Mesenchymal stem cell (in vitro differentiated cells and primary cell): ENCODE measurements around the gene EFR3B.

ENCODE experiments used
- DNase-seq: peaks from one replicate; pipeline ENCODE4 v3.0.0-alpha.2; 2013
- H2AFZ ChIP-seq: one replicate; pipeline ENCODE4 v1.6.1; 2013; ENCODE audit warnings: low read depth, mild to moderate bottlenecking, control low read depth, inconsistent platforms, low read length, moderate library complexity
- H2AK5ac ChIP-seq: 2 replicates; pipeline ENCODE4 v1.6.1; 2013; ENCODE audit warnings: low read length, moderate library complexity, mild to moderate bottlenecking, inconsistent platforms; ENCODE audit not compliant: severe bottlenecking
- H2BK120ac ChIP-seq: one replicate; pipeline ENCODE4 v1.6.1; 2013; ENCODE audit warnings: low read depth, mild to moderate bottlenecking, inconsistent platforms, low read length, moderate library complexity
- H2BK12ac ChIP-seq, 2 experiments: one replicate each; pipeline ENCODE4 v1.6.1; 2013; ENCODE audit warnings: inconsistent platforms in 2 of 2, low read length in 2 of 2, mild to moderate bottlenecking in 2 of 2, moderate library complexity in 2 of 2, control low read depth in 1 of 2
- H2BK15ac ChIP-seq: one replicate; pipeline ENCODE4 v1.6.1; 2013; ENCODE audit warnings: mild to moderate bottlenecking, low read depth, inconsistent platforms; ENCODE audit not compliant: poor library complexity, severe bottlenecking
- H2BK5ac ChIP-seq: 2 replicates; pipeline ENCODE4 v1.6.1; 2013; ENCODE audit warnings: low read depth, mild to moderate bottlenecking, low read length, control low read depth, inconsistent platforms; ENCODE audit not compliant: poor library complexity, severe bottlenecking
- H3K14ac ChIP-seq, 2 experiments: one replicate each; pipeline ENCODE4 v1.6.1; 2013; ENCODE audit warnings: inconsistent platforms in 2 of 2, low read length in 2 of 2, control low read depth in 1 of 2, mild to moderate bottlenecking in 1 of 2, moderate library complexity in 1 of 2
- H3K18ac ChIP-seq, 2 experiments: one replicate each; pipeline ENCODE4 v1.6.1; 2013; ENCODE audit warnings: inconsistent platforms in 2 of 2, low read length in 2 of 2, control low read depth in 1 of 2, low read depth in 1 of 2, mild to moderate bottlenecking in 1 of 2
- H3K23ac ChIP-seq, 2 experiments: one replicate each; pipeline ENCODE4 v1.6.1; 2013; ENCODE audit warnings: inconsistent platforms in 2 of 2, low read length in 2 of 2, mild to moderate bottlenecking in 2 of 2, moderate library complexity in 2 of 2, control low read depth in 1 of 2
- H3K27ac ChIP-seq: 2 replicates; pipeline ENCODE4 v1.5.1; 2013; ENCODE audit warnings: mild to moderate bottlenecking, moderate library complexity, low read length, control low read depth, inconsistent platforms; ENCODE audit not compliant: poor library complexity, severe bottlenecking
- H3K27me3 ChIP-seq, 2 experiments: 2 replicates each; pipeline versions ENCODE4 v1.6.1 to v1.7.0; 2013; ENCODE audit warnings: low read length in 2 of 2, mild to moderate bottlenecking in 2 of 2, moderate library complexity in 2 of 2, control low read depth in 1 of 2, inconsistent platforms in 1 of 2; ENCODE audit not compliant: control insufficient read depth in 1 of 2, insufficient read depth in 1 of 2
- H3K36me3 ChIP-seq, 2 experiments: 2 replicates each; pipeline versions ENCODE4 v1.6.1 to v1.7.0; 2013; ENCODE audit warnings: low read length in 2 of 2, control low read depth in 1 of 2, inconsistent platforms in 1 of 2, low read depth in 1 of 2, mild to moderate bottlenecking in 1 of 2; ENCODE audit not compliant: insufficient read depth in 2 of 2, control insufficient read depth in 1 of 2
- H3K4ac ChIP-seq, 2 experiments: one replicate each; pipeline ENCODE4 v1.6.1; 2013; ENCODE audit warnings: inconsistent platforms in 2 of 2, low read length in 2 of 2, mild to moderate bottlenecking in 2 of 2, moderate library complexity in 2 of 2, control low read depth in 1 of 2, low read depth in 1 of 2
- H3K4me1 ChIP-seq: 2 replicates; pipeline ENCODE4 v1.6.1; 2013; ENCODE audit warnings: low read depth, low read length, control low read depth; ENCODE audit not compliant: control insufficient read depth, insufficient read depth
- H3K4me2 ChIP-seq: 2 replicates; pipeline ENCODE4 v1.6.1; 2013; ENCODE audit warnings: low read length, mild to moderate bottlenecking, inconsistent platforms; ENCODE audit not compliant: poor library complexity, severe bottlenecking
- H3K4me3 ChIP-seq, 2 experiments: 2 replicates each; pipeline versions ENCODE4 v1.5.1 to v1.7.0; 2013; ENCODE audit warnings: low read length in 2 of 2, mild to moderate bottlenecking in 2 of 2, control low read depth in 1 of 2, low read depth in 1 of 2; ENCODE audit not compliant: insufficient read depth in 1 of 2
- H3K79me1 ChIP-seq: replicated peaks from 2 replicates; pipeline ENCODE4 v1.6.1; 2013; ENCODE audit warnings: mild to moderate bottlenecking, control low read depth, low read length, inconsistent platforms; ENCODE audit not compliant: poor library complexity, severe bottlenecking
- H3K9ac ChIP-seq: 2 replicates; pipeline ENCODE4 v1.7.0; 2013; ENCODE audit warnings: mild to moderate bottlenecking, low read length, moderate library complexity
- H3K9me3 ChIP-seq: 2 replicates; pipeline ENCODE4 v1.7.0; 2013; ENCODE audit warnings: mild to moderate bottlenecking, low read length; ENCODE audit not compliant: control insufficient read depth
- H4K8ac ChIP-seq: one replicate; pipeline ENCODE4 v1.6.1; 2013; ENCODE audit warnings: inconsistent platforms, mild to moderate bottlenecking, low read length, moderate library complexity
- H4K91ac ChIP-seq: one replicate; pipeline ENCODE4 v1.6.1; 2013; ENCODE audit warnings: mild to moderate bottlenecking, low read length, inconsistent platforms
- WGBS: methylation state at CpG from one replicate; pipeline ENCODE4 v1.1.7; 2013; ENCODE audit warnings: mixed read lengths; 5-methylcytosine and 5-hydroxymethylcytosine counted together

Gene EFR3B

GRCh38 chr2:25044990-25045389 is 3.1 kb downstream of the EFR3B start:
- Histone ChIP-seq H3K36me3 (no peaks in the 10 kb centered on the region), H3K9ac (no peak overlapping the region), H2AK5ac (no peak overlapping the region), H3K79me1 (no peaks in the 10 kb centered on the region), H4K8ac (no peak overlapping the region), H2BK12ac (no peak overlapping the region), H2AFZ (no peak overlapping the region), H3K27ac (no peak overlapping the region), H3K4ac (no peak overlapping the region), H3K4me2 (no peak overlapping the region), H3K18ac (peak overlapping the region in 1 of 2 experiments; percentile 35), H3K27me3 (peaks cover 4 to 15% of the 10 kb centered on the region in 2 experiments), H3K9me3 (no peaks in the 10 kb centered on the region), H3K23ac (no peak overlapping the region), H2BK120ac (no peak overlapping the region), H3K4me1 (peaks cover 20% of the 10 kb centered on the region), H2BK15ac (no peak overlapping the region), H3K14ac (no peak overlapping the region), H2BK5ac (no peak overlapping the region), H4K91ac (no peak overlapping the region), H3K4me3 (no peak overlapping the region)
- DNase-seq, result no peak
- 81% methylated on average over 6 of the region's 6 CpGs for WGBS

GRCh38 chr2:25049422-25049821 is 7.5 kb downstream of the EFR3B start:
- Histone ChIP-seq H4K8ac (no peak overlapping the region), H3K27me3 (peaks cover 0 to 13% of the 10 kb centered on the region in 2 experiments), H2BK5ac (no peak overlapping the region), H4K91ac (no peak overlapping the region), H3K79me1 (no peaks in the 10 kb centered on the region), H2AFZ (no peak overlapping the region), H3K4me3 (no peak overlapping the region), H3K27ac (no peak overlapping the region), H2BK12ac (no peak overlapping the region), H2BK120ac (no peak overlapping the region), H3K9ac (no peak overlapping the region), H3K36me3 (no peaks in the 10 kb centered on the region), H3K14ac (no peak overlapping the region), H2BK15ac (no peak overlapping the region), H3K9me3 (no peaks in the 10 kb centered on the region), H3K4ac (no peak overlapping the region), H3K23ac (no peak overlapping the region), H3K4me2 (no peak overlapping the region), H2AK5ac (no peak overlapping the region), H3K18ac (no peak overlapping the region), H3K4me1 (no peaks in the 10 kb centered on the region)
- 90% methylated on average over 4 of the region's 4 CpGs for WGBS
- no peak for DNase-seq

- no peak overlapping the region for H3K14ac ChIP-seq
- no peak overlapping the region for H2BK15ac ChIP-seq
- H3K9me3 ChIP-seq, result no peaks in the 10 kb centered on the region
- no peak overlapping the region for H2BK5ac ChIP-seq
- H3K23ac ChIP-seq, result no peak overlapping the region
- H3K27me3 ChIP-seq, result peaks cover 0 to 8% of the 10 kb centered on the region in 2 experiments
- no peak overlapping the region for H2BK120ac ChIP-seq
- H3K36me3 ChIP-seq, result no peaks in the 10 kb centered on the region
- H2AFZ ChIP-seq, result no peak overlapping the region
- no peak overlapping the region for H3K4me3 ChIP-seq
- H3K27ac ChIP-seq, result no peak overlapping the region
- H3K79me1 ChIP-seq, result no peaks in the 10 kb centered on the region
- H2BK12ac ChIP-seq, result no peak overlapping the region
- no peak overlapping the region for H3K9ac ChIP-seq
- H3K4me1 ChIP-seq, result no peaks in the 10 kb centered on the region
- no peak overlapping the region for H3K18ac ChIP-seq
- no peak overlapping the region for H4K8ac ChIP-seq
- no peak overlapping the region for H4K91ac ChIP-seq
- H2AK5ac ChIP-seq, result no peak overlapping the region
- H3K4me2 ChIP-seq, result no peak overlapping the region
- DNase-seq, result no peak
- no peak overlapping the region for H3K4ac ChIP-seq
These were observed 8.3 kb downstream of the EFR3B start for GRCh38 chr2:25050128-25050527.

GRCh38 chr2:25053041-25053440 is 11.2 kb downstream of the EFR3B start:
- Histone ChIP-seq H4K8ac (no peak overlapping the region), H3K9ac (no peak overlapping the region), H3K4me1 (no peaks in the 10 kb centered on the region), H2BK5ac (no peak overlapping the region), H2AK5ac (no peak overlapping the region), H3K18ac (no peak overlapping the region), H3K9me3 (no peaks in the 10 kb centered on the region), H3K23ac (no peak overlapping the region), H3K27ac (no peak overlapping the region), H3K4me3 (no peak overlapping the region), H4K91ac (no peak overlapping the region), H3K14ac (peak overlapping the region in 1 of 2 experiments; percentile 30), H3K4ac (no peak overlapping the region), H3K27me3 (peaks cover 0 to 10% of the 10 kb centered on the region in 2 experiments), H2BK15ac (no peak overlapping the region), H2AFZ (no peak overlapping the region), H3K4me2 (no peak overlapping the region), H3K79me1 (no peaks in the 10 kb centered on the region), H3K36me3 (no peaks in the 10 kb centered on the region), H2BK12ac (no peak overlapping the region), H2BK120ac (no peak overlapping the region)
- 92% methylated on average over 2 of the region's 3 CpGs for WGBS
- no peak for DNase-seq
